NCI-H1694 (cell line): Measurements from ENCODE around the gene HNRNPC.
"Not testable (repeated sequence)": the region's sequence is repeated elsewhere in the genome, so short reads cannot be mapped to it uniquely, and the experiment has no call there.

Experiments used
- DNase-seq: peaks from one replicate; lab custom pipeline; 2025; lab: John Stamatoyannopoulos, UW

HNRNPC gene

DNA sequence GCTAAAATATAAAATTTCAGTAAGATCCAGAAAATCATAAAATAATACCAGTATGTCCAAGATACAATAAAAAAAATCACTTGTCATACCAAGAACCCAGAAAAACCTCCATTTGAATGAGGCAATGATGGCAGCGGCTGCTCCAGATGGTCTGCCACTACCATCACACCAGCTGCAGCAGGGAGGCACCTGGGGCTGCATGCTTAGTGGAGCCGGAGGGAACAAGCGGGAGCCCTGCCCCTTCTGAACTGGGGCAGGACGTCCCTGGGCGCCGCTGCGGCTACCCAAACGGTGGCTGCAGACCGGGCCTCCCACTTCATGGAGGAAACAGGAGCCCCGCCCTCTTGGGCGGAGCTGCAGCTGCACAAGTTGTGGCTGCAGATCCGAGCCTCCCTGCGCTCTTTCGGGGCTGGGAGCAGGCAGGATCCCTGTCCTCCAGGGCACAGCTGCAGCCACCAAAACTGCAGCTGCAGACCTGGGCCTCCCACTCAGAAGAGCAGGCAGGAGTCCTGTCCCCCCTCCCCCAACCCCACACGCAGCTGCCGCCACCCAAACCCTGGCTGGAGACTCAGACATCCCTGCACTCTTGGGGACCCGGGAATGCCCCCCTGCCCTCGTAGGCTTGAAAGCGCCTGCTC, 77.3 kb downstream of the HNRNPC start:
- DNase-seq = peak; percentile 77

DNA sequence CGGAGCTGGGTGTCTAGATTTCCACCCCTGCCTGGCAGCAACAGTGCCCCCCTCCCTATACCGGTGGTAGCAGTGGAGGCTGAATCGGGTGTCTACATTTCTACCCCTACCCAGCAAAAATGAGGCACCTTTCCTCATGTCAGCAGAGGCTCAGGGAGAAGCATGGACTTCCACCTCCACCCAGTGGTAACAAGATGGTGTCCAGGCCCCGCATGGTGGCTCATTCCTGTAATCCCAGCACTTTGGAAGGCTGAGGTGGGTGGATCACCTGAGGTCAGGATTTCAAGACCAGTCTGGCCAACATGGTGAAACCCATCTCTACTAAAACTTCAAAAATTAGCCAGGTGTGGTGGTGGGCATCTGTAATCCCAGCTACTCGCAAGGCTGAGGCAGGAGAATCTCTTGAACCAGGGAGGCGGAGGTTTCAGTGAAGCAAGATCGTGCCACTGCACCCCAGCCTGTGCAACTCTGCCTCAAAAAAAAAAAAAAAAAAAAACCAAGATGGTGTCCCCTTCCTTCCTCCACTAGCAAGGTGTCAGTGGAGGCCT, 77.9 kb downstream of the HNRNPC start:
- no peak for DNase-seq

DNA sequence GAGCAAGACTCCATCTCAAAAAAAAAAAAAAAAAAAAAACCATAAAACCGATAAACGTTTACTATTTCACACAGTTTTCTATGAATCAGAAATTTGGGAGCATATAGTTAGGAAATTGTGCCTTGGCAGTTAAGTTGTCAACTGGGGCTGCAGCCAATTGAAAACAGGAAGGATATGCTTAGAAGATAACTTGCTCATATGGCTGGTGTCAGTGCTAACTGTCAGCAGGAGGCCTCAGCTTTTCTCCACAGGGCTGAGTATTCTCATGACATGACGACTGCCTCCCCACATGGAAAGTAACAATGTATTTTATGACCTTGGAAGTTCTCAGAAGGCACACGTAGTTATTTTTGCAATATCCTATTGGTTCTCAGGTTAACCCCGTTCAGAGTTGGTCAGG, 83.8 kb downstream of the HNRNPC start:
- DNase-seq = no peak

DNA sequence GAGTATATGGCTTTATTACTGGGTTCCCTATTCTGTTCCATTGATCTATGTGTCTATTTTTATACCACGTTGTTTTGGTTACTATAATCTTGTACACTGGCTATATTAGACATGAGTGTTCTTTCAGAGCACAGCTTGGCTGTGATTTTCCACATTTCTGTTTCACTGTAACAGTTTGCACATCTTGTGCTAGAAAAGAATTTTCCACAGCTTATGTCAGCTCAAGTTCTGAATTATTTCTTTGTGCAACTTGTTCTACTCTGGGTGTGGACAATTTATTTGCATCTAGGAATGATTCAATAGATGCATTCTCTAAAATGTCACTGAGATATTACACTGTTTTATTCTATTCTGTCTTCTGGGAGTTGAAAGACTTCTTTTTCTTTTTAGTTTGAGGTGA, 85.0 kb downstream of the HNRNPC start:
- no peak for DNase-seq

DNA sequence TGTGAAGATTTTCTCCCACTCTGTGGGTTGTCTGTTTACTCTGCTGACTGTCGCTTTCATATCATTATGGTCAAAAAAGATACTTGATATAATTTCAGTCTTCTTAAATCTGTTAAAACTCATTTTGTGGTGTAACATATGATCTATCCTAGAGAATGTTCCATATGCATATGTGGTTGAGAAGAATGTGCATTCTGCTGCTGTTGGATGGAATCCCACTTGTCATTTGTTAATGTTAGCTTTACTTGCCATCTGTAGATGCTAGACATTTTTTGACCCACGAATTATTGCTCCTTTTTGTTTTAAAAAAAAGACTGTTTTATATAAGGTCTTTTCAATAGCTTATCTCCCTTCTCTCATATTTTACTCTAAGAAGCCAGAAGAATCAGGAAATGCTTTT, 87.1 kb downstream of the HNRNPC start:
- DNase-seq = no peak

DNA sequence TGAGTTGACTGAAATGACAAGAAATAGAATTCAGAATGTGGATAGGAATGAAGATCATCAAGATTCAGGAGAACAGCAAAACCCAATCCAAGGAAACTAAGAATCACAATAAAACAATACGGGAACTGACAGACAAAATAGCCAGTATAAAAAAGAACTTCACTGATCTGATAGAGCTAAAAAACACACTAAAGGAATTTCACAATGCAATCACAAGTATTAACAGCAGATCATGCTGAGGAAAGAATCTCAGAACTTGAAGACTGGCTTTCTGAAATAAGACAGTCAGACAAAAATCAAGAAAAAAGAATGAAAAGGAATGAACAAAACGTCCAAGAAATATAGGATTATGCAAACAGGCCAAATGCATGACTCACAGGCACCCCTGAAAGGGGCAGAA, 98.1 kb downstream of the HNRNPC start:
- DNase-seq = no peak

DNA sequence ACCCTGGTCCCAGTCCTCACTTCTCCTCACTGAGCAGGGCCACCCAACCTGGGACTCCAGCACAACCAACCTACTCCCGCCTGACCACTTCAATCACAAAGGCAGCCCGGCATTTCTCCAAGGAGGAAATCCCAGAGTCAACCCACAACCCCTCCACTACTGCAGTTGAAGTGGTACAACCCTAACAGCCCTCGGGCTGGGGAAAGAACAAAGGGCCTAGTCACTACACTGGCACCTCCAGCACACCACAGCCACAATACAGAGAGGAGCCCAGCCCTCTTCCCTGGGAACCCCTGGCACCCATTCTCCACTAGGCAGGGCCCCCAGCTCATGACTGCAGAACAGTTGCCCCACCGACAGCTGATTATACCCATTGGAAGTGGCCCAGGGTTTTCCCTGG, 99.7 kb downstream of the HNRNPC start:
- DNase-seq = no peak

DNA sequence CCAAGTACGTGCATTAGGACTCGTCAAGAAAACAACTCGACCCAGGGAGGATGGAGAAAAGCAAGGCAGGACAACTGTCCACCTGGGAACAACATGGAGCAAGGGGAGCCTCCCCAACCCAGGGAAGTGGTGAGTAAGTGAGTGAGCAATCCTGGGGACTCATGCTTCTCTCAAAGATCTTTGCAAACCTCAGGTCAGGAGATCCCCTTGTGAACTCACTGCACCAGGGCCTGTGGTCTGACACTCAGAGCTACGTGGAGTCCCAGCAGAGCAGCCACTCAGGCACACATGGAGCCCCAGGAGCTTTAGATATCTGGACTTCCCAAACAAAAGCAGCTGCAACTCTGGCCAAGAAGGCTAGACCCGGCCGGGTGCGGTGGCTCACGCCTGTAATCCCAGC, 101.2 kb downstream of the HNRNPC start:
- no peak for DNase-seq

DNA sequence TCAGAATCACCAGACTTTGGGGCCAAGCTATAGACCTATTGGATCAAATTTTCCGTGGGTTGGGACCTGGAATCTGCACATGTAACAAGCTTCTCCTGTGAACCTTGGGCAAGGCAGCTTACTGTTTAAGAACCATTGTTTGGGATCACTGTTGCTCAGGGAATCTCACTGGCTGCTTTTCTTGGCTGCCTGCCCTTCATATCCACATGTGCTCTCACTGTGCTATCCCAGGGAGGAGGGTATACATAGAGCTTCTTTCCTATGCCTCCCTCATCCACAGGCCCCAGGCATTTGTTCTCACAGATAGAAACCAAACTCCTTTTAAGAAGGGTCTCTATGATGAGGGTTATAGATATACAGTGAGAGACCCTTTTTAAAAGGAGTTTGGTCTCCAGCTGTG, 103.6 kb downstream of the HNRNPC start:
- DNase-seq = not testable (repeated sequence)

DNA sequence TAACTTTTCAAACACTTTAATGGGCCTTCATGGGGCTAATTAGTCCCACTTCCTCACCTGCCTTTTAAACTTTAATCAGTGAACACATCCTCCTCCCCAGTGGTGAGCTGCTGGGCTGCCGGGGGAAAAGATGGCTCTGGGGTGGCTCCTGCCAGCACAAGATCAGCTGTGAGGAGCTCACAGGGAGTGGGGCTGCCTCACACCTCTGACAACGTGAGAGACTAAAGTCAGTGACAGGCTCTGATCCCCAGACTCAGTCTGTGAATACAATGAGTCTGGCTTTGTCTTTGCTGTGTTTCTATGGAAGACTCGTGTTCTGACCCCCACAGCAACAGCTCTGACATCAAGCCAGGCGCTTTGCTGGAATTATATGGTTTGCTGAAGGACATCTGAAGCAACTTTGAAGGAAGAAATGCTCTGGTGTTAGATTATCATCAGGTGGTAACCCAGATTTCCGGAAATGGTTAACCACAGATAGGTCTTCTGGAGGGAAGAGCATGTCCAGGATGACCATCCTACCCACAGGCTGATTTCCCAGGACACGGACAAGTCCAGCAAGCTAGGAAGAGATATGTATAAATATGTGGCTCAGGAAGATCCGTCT, 104.1 kb downstream of the HNRNPC start:
- DNase-seq = not testable (repeated sequence)

DNA sequence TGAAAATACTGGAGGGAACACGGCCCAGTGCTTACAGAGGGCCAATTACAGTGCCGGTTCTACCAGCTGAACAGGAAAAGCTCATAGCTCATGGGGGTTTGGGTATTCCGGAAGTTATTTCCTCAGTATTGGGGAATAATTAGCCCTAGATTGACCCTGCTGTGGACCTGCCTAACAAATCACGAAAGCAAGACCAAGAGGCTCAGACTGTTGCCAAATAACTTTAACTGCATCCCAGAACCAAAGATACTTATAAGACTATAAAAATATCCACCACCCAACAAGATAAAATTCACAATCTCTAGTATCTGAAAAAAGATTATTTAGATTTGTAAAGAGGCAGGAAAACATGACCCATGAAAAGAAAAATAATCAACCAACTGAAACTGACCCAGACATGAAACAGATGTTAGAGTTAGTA, 105.4 kb downstream of the HNRNPC start:
- no peak for DNase-seq

DNA sequence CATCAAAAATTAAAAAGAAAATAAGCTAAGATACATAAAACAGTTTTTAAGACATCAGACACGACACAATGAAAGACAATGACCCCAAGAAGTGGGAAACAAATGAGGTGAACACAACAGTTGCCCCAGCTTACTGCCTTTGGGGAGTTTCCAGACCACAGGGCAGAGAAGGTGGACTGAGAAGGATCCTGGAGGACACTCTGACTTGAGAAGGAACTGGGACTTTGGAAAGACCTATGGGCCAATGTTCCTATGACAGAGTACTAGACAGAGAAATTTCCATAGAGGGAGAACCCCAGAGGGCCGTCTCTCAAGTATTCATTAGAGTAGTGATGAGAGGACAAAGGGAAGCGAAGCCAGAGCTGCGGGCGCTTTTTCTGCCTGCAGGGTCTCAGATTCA, 107.2 kb downstream of the HNRNPC start:
- no peak for DNase-seq

DNA sequence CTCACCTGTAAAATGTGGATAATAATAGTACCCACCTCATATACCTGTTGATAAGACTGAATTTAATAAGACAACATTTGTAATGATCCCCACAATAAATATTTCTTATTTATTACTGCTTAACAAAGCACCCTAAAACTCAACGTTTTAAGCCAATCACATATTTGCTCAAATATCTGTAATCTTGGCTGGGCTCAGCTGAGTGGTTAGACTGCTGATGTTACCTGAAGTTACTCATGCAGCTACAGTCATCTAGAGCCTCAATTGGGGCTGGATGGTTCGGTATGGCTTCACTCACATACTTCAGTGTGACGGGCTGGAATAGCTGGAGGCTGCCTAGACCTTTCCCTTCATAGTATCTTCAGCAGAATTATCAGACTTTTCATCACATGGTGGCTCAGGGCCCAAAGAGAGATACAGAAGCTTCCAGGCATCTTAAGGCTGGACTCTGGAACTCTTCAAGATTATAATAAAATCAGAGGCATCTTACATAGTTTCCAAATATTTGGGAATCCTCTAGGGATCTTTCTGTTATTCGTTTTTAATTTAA, 109.1 kb downstream of the HNRNPC start:
- no peak for DNase-seq
